Stimulated activated CD4-positive, alpha-beta T cell treated with anti-CD3 and anti-CD28 coated beads, Interleukin-12 subunit alpha, Interleukin-12 subunit beta, amount 100 ng/mL, for 24 hours (primary cell): Measurements from ENCODE around the gene GCKR.

Experiments
- DNase-seq, 2 experiments: peaks; one replicate each; pipeline ENCODE4 v3.0.0-alpha.2; 2020; ENCODE audit warnings: low read depth in 2 of 2

The GCKR gene

DNA sequence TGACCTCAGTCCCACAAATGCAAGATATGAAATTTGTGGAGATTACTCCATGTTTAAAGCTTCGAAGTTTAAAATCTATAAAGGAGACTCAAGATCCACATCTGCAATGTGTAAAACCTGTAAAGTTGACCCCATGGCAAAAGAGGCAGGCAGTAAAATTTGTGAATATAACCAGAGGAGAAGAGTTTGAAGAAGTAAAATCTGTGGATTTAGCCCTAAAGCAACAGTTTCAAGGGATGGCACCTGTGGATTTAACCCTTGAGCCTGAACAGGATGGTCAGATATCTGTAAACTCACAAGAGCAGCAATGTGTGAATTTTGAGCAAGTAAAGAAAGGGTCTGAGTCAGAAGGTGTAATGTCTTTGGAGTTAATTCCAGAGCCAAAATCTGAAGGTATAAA, 75.0 kb downstream of the GCKR start:
- no peak for DNase-seq

GRCh38 chr2:27572439-27572838, 75.8 kb downstream of the GCKR start:
- DNase-seq = no peak

DNA sequence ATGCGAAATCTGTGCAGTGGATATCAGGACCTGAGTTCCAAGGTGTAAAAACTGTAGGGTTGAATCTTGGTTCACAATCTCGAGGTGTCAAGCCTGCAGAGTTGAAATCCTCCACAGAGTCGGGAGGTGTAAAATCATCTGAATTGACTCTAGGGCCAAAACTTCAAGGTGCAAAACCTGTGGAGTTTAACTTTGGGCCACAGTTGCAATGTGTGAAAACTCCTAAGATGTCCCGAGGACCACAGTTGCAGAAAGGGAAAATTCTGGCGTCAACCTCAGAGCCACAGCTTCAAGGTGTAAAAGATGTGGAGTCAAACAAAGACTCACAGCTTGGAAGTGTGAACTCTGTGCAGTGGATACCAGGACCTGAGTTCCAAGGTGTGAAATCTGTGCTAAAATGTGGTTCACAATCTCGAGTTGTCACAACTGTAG, 76.4 kb downstream of the GCKR start:
- no peak for DNase-seq
